Tibial artery (tissue), 4 donors: Measurements from ENCODE around the gene SLC6A6.
A peak's percentile ranks its signal among the peaks of the same experiment; 100 is the strongest.

Source experiments
- DNase-seq, 2 donors: peaks; one replicate each; pipeline ENCODE4 v3.0.0-alpha.2; 2019
- H3K27ac ChIP-seq, 2 donors: fragments of 200-600 bp; sonication (generic) in 1 of 2; 1 replicate in 1 of 2; 2 replicates in 1 of 2; pipeline ENCODE4 v1.5.1; 2018 to 2019; ENCODE audit warnings: mild to moderate bottlenecking in 1 of 2
- H3K27me3 ChIP-seq, 2 donors: fragments of 200-600 bp; sonication (generic) in 1 of 2; one replicate each; pipeline versions ENCODE4 v1.5.1 to v1.6.0; 2016 to 2019
- H3K36me3 ChIP-seq, 3 donors: fragments of 200-600 bp; sonication (generic) in 2 of 3; one replicate each; pipeline ENCODE4 v1.5.1; 2016 to 2019; ENCODE audit warnings: mild to moderate bottlenecking in 2 of 3
- H3K4me1 ChIP-seq, 4 donors: fragments of 200-600 bp; sonication (generic) in 2 of 4; 1 replicate in 3 of 4; 2 replicates in 1 of 4; pipeline ENCODE4 v1.5.1; 2016 to 2019
- H3K4me3 ChIP-seq, 2 donors: fragments of 200-600 bp; sonication (generic) in 1 of 2; 1 replicate in 1 of 2; 2 replicates in 1 of 2; pipeline ENCODE4 v1.5.1; 2018 to 2019; ENCODE audit warnings: mild to moderate bottlenecking in 2 of 2
- H3K9me3 ChIP-seq, 3 donors: fragments of 200-600 bp; sonication (generic) in 1 of 3; one replicate each; pipeline ENCODE4 v1.5.1; 2016 to 2019
- intact Hi-C: fragments of 100-400 bp; cut with DNase I; formaldehyde crosslinking; loops from one replicate; pipeline ENCODE4 v1.15.0; 2023; ENCODE audit warnings: low total_unique reads
- TF ChIP-seq, protein P1 (sequence below), 2 experiments: fragments of 200-600 bp in 1 of 2; fragments of 450-650 bp in 1 of 2; IDR thresholded peaks; one replicate each; pipeline ENCODE4 v1.5.1; 2017 to 2019; ENCODE audit warnings: antibody characterized with exemption in 2 of 2, mild to moderate bottlenecking in 1 of 2, moderate library complexity in 1 of 2

SLC6A6 gene

DNA sequence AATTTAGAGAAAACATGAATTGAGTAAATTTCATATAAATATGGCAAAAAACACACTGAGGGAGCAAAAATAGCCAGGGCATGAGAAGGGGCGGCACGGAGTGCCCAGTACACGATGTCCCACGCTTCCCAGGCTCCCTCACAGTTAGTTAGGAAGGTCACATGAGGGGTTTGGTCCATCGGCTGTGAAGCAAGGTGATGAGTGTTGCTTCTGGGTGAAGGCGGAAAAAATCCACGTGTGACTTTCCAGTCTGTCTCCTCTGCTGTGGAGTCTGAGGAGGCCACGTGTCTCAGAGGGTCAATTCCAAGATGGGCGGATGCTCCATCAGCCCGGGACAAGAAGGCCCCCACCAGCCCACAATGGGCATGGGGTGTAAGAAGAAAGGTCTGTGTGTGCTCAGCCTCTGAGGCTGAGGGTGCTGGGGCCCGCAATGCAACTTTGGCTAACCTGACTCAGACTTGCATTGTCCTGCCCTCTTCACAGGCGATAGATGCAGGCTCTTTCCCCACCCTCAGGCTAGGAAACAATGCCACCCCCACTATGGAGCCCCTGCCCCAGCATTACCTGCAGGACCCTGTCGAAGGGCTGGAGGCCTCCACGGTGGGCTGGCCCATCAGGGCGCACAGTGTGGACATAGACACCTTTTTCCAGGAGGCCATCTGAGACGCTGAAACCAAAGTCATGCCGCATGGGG lies 92.0 kb downstream of the SLC6A6 start:
- Histone ChIP-seq H3K27me3 (no peaks in the 10 kb centered on the region), H3K4me3 (no peak overlapping the region), H3K4me1 (peaks cover 0 to under 1% (median 0%) of the 10 kb centered on the region in 4 donors), H3K36me3 (peaks cover 2 to 4% (median 3%) of the 10 kb centered on the region in 3 donors), H3K27ac (no peak overlapping the region), H3K9me3 (no peaks in the 10 kb centered on the region)
- TF ChIP-seq, protein P1, sequence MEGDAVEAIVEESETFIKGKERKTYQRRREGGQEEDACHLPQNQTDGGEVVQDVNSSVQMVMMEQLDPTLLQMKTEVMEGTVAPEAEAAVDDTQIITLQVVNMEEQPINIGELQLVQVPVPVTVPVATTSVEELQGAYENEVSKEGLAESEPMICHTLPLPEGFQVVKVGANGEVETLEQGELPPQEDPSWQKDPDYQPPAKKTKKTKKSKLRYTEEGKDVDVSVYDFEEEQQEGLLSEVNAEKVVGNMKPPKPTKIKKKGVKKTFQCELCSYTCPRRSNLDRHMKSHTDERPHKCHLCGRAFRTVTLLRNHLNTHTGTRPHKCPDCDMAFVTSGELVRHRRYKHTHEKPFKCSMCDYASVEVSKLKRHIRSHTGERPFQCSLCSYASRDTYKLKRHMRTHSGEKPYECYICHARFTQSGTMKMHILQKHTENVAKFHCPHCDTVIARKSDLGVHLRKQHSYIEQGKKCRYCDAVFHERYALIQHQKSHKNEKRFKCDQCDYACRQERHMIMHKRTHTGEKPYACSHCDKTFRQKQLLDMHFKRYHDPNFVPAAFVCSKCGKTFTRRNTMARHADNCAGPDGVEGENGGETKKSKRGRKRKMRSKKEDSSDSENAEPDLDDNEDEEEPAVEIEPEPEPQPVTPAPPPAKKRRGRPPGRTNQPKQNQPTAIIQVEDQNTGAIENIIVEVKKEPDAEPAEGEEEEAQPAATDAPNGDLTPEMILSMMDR (IDR thresholded peaks at IDR 0.05) = no peak
- DNase-seq = peak in 1 of 2 donors; percentile 51
- intact Hi-C loops = no loop called here

DNA sequence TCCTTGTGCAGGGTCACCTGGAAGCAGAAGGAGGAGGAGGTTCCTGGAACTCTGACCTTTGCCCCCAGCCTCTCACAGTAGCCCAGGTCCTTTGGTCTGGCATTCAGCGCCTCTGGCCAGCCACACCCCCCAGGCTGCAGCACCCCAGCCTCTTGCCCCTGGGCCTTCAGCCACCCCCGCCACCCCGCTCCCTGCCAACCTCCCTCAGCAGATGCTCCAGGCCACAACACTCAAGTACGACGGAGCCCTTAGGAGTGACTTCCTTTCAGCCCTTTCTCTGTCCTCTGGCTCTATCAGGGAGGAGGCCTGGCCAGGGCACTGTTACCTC lies 92.5 kb downstream of the SLC6A6 start:
- no peak overlapping the region for H3K4me3 ChIP-seq
- no peak overlapping the region for H3K27ac ChIP-seq
- no peaks in the 10 kb centered on the region for H3K27me3 ChIP-seq
- H3K9me3 ChIP-seq = peaks cover 0 to 3% (median 0%) of the 10 kb centered on the region in 3 donors
- H3K4me1 ChIP-seq = no peaks in the 10 kb centered on the region
- TF ChIP-seq, protein P1 (IDR thresholded peaks at IDR 0.05) = no peak
- no peaks in the 10 kb centered on the region for H3K36me3 ChIP-seq
- intact Hi-C loops = no loop called here
- DNase-seq = peak in 1 of 2 donors; percentile 38

DNA sequence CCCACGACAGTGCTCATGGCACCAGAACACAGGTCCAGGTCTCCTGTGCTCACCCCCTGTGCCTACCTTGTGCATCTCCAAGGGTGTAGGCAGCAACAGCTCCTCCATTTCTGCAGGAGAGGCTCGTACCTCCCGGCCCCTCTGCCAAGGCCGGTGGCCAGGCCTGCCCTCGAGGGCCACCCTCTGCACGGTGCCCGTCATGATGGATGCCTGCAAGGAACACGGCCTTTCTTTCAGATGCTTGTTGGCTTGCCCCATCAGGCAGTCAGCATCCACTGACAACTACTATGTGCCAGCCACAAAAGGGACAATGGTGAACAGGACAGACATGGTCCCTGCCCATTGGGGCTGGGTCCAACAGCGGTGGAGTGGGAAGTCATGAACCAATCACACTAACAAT lies 93.9 kb downstream of the SLC6A6 start:
- H3K9me3 ChIP-seq = peaks cover 0 to 11% (median 0%) of the 10 kb centered on the region in 3 donors
- TF ChIP-seq, protein P1 (IDR thresholded peaks at IDR 0.05) = no peak
- peak in 1 of 2 donors; percentile 20 for DNase-seq
- no peaks in the 10 kb centered on the region for H3K4me1 ChIP-seq
- H3K36me3 ChIP-seq = no peaks in the 10 kb centered on the region
- H3K4me3 ChIP-seq = no peak overlapping the region
- intact Hi-C loops = no loop called here
- H3K27me3 ChIP-seq = no peaks in the 10 kb centered on the region
- H3K27ac ChIP-seq = no peak overlapping the region

DNA sequence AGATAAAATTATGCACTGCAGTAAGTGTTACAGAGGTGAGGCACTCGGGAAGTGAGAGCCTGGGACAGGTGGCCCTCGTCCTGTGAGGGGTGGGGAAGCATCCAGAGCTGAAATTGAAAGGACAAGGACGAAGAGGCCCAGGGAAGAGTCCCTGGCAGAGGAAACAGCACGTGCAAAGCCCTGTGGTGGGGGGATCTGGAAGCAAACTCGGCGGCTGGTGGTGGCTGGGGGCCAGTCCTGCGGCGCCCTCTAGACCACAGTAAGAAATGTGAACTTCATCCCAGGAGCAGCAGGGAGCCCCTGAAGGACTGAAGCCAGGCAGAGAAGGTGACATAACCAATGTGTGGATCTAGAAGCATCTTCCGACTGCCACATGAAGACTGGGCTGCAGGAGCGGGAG lies 94.9 kb downstream of the SLC6A6 start:
- intact Hi-C loops = no loop called here
- DNase-seq = peak in 1 of 2 donors; percentile 20
- Histone ChIP-seq H3K36me3 (peaks cover 0 to 4% (median 0%) of the 10 kb centered on the region in 3 donors), H3K27me3 (no peaks in the 10 kb centered on the region), H3K4me3 (no peak overlapping the region), H3K27ac (no peak overlapping the region), H3K4me1 (no peaks in the 10 kb centered on the region), H3K9me3 (peaks cover 0 to 15% (median 0%) of the 10 kb centered on the region in 3 donors)
- TF ChIP-seq, protein P1 (IDR thresholded peaks at IDR 0.05) = no peak

DNA sequence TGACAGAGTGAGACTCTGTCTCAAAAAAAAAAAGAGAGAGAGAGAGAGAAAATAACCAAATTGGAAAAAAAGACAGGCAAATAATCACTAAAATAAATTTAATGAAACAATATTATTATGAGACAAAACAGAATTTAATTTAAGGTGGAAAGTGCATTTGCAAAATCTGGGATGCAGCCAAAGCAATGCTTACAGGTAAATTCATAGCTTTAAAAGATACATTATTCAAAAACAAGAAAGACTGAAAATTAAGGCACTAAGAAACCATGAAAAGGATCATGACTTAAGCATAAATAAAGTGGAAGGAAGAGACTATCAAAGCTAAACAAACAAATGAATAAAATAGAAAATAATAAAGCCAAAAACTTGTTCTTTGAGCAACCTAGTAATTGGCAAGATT lies 100.1 kb downstream of the SLC6A6 start:
- DNase-seq = no peak
- intact Hi-C loops = no loop called here
- Histone ChIP-seq H3K27me3 (peaks cover 0 to 14% of the 10 kb centered on the region in 2 donors), H3K4me3 (no peak overlapping the region), H3K9me3 (peaks cover 0 to 22% (median 9%) of the 10 kb centered on the region in 3 donors), H3K27ac (no peak overlapping the region), H3K36me3 (peaks cover 0 to 16% (median 5%) of the 10 kb centered on the region in 3 donors), H3K4me1 (no peaks in the 10 kb centered on the region)
- TF ChIP-seq, protein P1 (IDR thresholded peaks at IDR 0.05) = no peak
